A549 (cell line): ENCODE results near the gene NRSN2.

ENCODE experiments used
- CTCF ChIP-seq: fragments of >200 bp; sonication (Bioruptor Twin); formaldehyde crosslinking; IDR thresholded peaks from 3 replicates; pipeline ENCODE4 v1.5.1; 2016
- POLR2A ChIP-seq: IDR thresholded peaks from 2 replicates; pipeline ENCODE4 v1.6.1; 2012; ENCODE audit warnings: mild to moderate bottlenecking, low read length
- RFX5 ChIP-seq: fragments of 450-650 bp; IDR thresholded peaks from 2 replicates; pipeline ENCODE4 v1.7.1; 2014; ENCODE audit warnings: antibody characterized with exemption, mild to moderate bottlenecking, moderate library complexity

- TF ChIP-seq POLR2A (peak; percentile 41; the same call in 1 of the 2 replicates), RFX5 (no peak), CTCF (no peak)
Observed at GRCh38 chr20:381581-382290, 34.8 kb downstream of the NRSN2 start.
